Liver (tissue), 9 donors: ENCODE data around the gene PET100. TPM values are rescaled to one million over a fixed set of nuclear protein-coding genes. Genes with fewer than 3 reads are reported as not detected.

Experiments
- DNase-seq: peaks from one replicate; pipeline ENCODE4 v3.0.0-alpha.2; 2017; ENCODE audit warnings: low spot score
- H3K27ac ChIP-seq, 2 donors: one replicate each; pipeline ENCODE4 v1.7.0; 2013; ENCODE audit warnings: inconsistent platforms in 2 of 2, low read length in 2 of 2, control low read depth in 1 of 2, low read depth in 1 of 2, mild to moderate bottlenecking in 1 of 2
- H3K27me3 ChIP-seq, 4 donors: one replicate each; pipeline versions ENCODE4 v1.6.1 to v1.7.0; 2013; ENCODE audit warnings: low read length in 3 of 4, inconsistent platforms in 1 of 4, mild to moderate bottlenecking in 1 of 4, moderate library complexity in 1 of 4; ENCODE audit not compliant: control insufficient read depth in 4 of 4, insufficient read depth in 4 of 4
- H3K36me3 ChIP-seq, 4 donors: one replicate each; pipeline versions ENCODE4 v1.6.1 to v1.7.0; 2013; ENCODE audit warnings: low read length in 3 of 4, mild to moderate bottlenecking in 3 of 4, low read depth in 1 of 4, moderate library complexity in 1 of 4; ENCODE audit not compliant: control insufficient read depth in 4 of 4, insufficient read depth in 3 of 4
- H3K4me1 ChIP-seq, 4 donors: one replicate each; pipeline versions ENCODE4 v1.6.1 to v1.7.0; 2013; ENCODE audit warnings: low read length in 3 of 4, mild to moderate bottlenecking in 3 of 4, moderate library complexity in 1 of 4; ENCODE audit not compliant: control insufficient read depth in 4 of 4, insufficient read depth in 4 of 4
- H3K4me3 ChIP-seq, 3 donors: one replicate each; pipeline versions ENCODE4 v1.6.1 to v1.7.0; 2013; ENCODE audit warnings: low read length in 3 of 3, control low read depth in 1 of 3, low read depth in 1 of 3, mild to moderate bottlenecking in 1 of 3
- H3K9ac ChIP-seq, 2 donors: one replicate each; pipeline ENCODE4 v1.7.0; 2013; ENCODE audit warnings: low read length in 2 of 2, mild to moderate bottlenecking in 2 of 2, moderate library complexity in 2 of 2, control low read depth in 1 of 2, low read depth in 1 of 2
- H3K9me3 ChIP-seq, 4 donors: one replicate each; pipeline versions ENCODE4 v1.6.1 to v1.7.0; 2013; ENCODE audit warnings: low read length in 3 of 4; ENCODE audit not compliant: control insufficient read depth in 4 of 4
- GABPA ChIP-seq, 2 donors: IDR thresholded peaks in 1 of 2; conservative IDR thresholded peaks in 1 of 2; 2 replicates each; pipeline ENCODE4 v1.6.1; 2016; ENCODE audit warnings: antibody characterized with exemption in 2 of 2, mild to moderate bottlenecking in 1 of 2, moderate library complexity in 1 of 2
- HNF4A ChIP-seq, 2 donors: conservative IDR thresholded peaks; 2 replicates each; pipeline ENCODE4 v1.6.1; 2016; ENCODE audit warnings: antibody characterized with exemption in 2 of 2, mild to moderate bottlenecking in 2 of 2
- NR2F2 ChIP-seq: IDR thresholded peaks from 2 replicates; pipeline ENCODE4 v1.6.1; 2016; ENCODE audit warnings: antibody characterized with exemption
- RXRA ChIP-seq, 2 donors: IDR thresholded peaks; 2 replicates each; pipeline ENCODE4 v1.6.1; 2017 to 2018; ENCODE audit warnings: antibody characterized with exemption in 2 of 2, mild to moderate bottlenecking in 1 of 2
- TAF1 ChIP-seq: conservative IDR thresholded peaks from 2 replicates; pipeline ENCODE4 v1.6.1; 2016; ENCODE audit warnings: antibody characterized with exemption, mild to moderate bottlenecking
- YY1 ChIP-seq: IDR thresholded peaks from 2 replicates; pipeline ENCODE4 v1.6.1; 2016; ENCODE audit warnings: antibody characterized with exemption, mild to moderate bottlenecking
- WGBS: extraction: QIAGEN DNeasy Blood & Tissue Kit; methylation state at CpG from one replicate; pipeline ENCODE4 v1.1.7; 2013; 5-methylcytosine and 5-hydroxymethylcytosine counted together
- polyA plus RNA-seq, 2 donors: library from polyadenylated mRNA; stranded (reverse) in 1 of 2; unstranded in 1 of 2; fragments of 200-250 nt in 1 of 2; fragments of >200 nt in 1 of 2; fragmentation: Nextera tagmentation in 1 of 2; extraction: Ambion mirVana in 1 of 2; gene quantifications; one replicate each; pipeline versions ENCODE4 v1.2.1 to v1.2.3, GENCODE V29; 2013 to 2015
- total RNA-seq, 2 donors: library from RNA; depleted of rRNA; stranded (reverse); fragments of >200 nt; gene quantifications; one replicate each; pipeline ENCODE4 v1.2.3, GENCODE V29; 2014
- TF ChIP-seq, protein P1 (sequence below): fragments of 150-350 bp; IDR thresholded peaks from 2 replicates; pipeline ENCODE4 v1.5.1; 2017; ENCODE audit warnings: improper control_type of control experiment, low read depth, low read length; ENCODE audit not compliant: missing input control
- TF ChIP-seq, protein P2 (sequence below): IDR thresholded peaks from 2 replicates; pipeline ENCODE4 v1.6.1; 2016; ENCODE audit warnings: antibody characterized with exemption, mild to moderate bottlenecking
- donor health status: healthy.
- donor health status: healthy.
- donor health status: healthy.
- donor health status: healthy.
- donor health status: healthy.

PET100 gene
- total and polyA plus RNA-seq, 4 donors = 4.8 to 225 (median 26.7) TPM

GRCh38 chr19:7674010-7675005 is 44.7 kb downstream of the PET100 start:
- TF ChIP-seq RXRA (IDR thresholded peaks at IDR 0.05) (no peak), HNF4A (conservative IDR thresholded peaks at IDR 0.05) (peak in 1 of 2 donors; percentile 4)
- Histone ChIP-seq H3K9me3 (no peaks in the 10 kb centered on the region), H3K27me3 (peaks cover 0 to 4% (median 0%) of the 10 kb centered on the region in 4 donors), H3K27ac (no peak overlapping the region), H3K36me3 (no peaks in the 10 kb centered on the region), H3K4me3 (no peak overlapping the region), H3K4me1 (peaks cover 0 to 6% (median 3%) of the 10 kb centered on the region in 4 donors), H3K9ac (no peak overlapping the region)
- WGBS = 53% methylated on average over 21 of the region's 21 CpGs
- peak; percentile 65 for DNase-seq

GRCh38 chr19:7676376-7676775 is 46.8 kb downstream of the PET100 start:
- Histone ChIP-seq H3K36me3 (no peaks in the 10 kb centered on the region), H3K9ac (no peak overlapping the region), H3K27me3 (no peaks in the 10 kb centered on the region), H3K9me3 (no peaks in the 10 kb centered on the region), H3K27ac (peak overlapping the region in 1 of 2 donors; percentile 41), H3K4me1 (peaks cover 2 to 20% (median 9%) of the 10 kb centered on the region in 4 donors), H3K4me3 (no peak overlapping the region)
- 56% methylated on average over 7 of the region's 7 CpGs for WGBS
- DNase-seq = no peak
- no peak for TF ChIP-seq TAF1
- TF ChIP-seq YY1 = no peak
- TF ChIP-seq NR2F2 = no peak
- TF ChIP-seq GABPA (IDR thresholded peaks at IDR 0.05 in 1 of 2, conservative IDR thresholded peaks at IDR 0.05 in 1 of 2) = no peak
- TF ChIP-seq, protein P1, sequence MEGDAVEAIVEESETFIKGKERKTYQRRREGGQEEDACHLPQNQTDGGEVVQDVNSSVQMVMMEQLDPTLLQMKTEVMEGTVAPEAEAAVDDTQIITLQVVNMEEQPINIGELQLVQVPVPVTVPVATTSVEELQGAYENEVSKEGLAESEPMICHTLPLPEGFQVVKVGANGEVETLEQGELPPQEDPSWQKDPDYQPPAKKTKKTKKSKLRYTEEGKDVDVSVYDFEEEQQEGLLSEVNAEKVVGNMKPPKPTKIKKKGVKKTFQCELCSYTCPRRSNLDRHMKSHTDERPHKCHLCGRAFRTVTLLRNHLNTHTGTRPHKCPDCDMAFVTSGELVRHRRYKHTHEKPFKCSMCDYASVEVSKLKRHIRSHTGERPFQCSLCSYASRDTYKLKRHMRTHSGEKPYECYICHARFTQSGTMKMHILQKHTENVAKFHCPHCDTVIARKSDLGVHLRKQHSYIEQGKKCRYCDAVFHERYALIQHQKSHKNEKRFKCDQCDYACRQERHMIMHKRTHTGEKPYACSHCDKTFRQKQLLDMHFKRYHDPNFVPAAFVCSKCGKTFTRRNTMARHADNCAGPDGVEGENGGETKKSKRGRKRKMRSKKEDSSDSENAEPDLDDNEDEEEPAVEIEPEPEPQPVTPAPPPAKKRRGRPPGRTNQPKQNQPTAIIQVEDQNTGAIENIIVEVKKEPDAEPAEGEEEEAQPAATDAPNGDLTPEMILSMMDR = no peak

DNA sequence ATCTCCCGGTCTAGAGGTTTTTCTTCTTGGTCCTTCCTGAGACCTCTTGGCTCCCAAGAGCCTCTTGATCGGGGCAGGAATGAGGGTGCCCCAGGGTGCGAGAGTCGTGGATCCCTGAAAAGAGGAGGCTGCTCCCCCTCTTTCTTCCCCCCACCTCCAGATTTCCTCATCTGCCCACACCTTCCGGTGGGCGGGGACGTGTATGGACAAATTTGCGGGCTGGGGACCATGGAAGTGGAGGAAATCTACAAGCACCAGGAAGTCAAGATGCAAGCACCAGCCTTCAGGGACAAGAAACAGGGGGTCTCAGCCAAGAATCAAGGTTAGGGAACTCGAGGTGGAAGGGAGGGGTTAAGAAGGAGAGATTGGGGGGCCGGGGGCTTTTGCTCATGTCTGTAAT is 47.3 kb downstream of the PET100 start, which contains the start of gene MCEMP1:
Gene MCEMP1, plus strand, starts transcription at position 237 of the 400 bp plus-strand sequence. Its CDS starts 31 bp downstream, at position 268.
- Histone ChIP-seq H3K9ac (no peak within 1 kb of the TSS), H3K4me1 (peaks cover 2 to 24% (median 11%) of the 10 kb centered on the region in 4 donors), H3K36me3 (no peaks in the 10 kb centered on the region), H3K9me3 (no peaks in the 10 kb centered on the region), H3K27ac (peak within 1 kb of the TSS in 1 of 2 donors; percentile 41), H3K27me3 (no peaks in the 10 kb centered on the region), H3K4me3 (no peak within 1 kb of the TSS)
- no peak for DNase-seq
- TF ChIP-seq, protein P2, sequence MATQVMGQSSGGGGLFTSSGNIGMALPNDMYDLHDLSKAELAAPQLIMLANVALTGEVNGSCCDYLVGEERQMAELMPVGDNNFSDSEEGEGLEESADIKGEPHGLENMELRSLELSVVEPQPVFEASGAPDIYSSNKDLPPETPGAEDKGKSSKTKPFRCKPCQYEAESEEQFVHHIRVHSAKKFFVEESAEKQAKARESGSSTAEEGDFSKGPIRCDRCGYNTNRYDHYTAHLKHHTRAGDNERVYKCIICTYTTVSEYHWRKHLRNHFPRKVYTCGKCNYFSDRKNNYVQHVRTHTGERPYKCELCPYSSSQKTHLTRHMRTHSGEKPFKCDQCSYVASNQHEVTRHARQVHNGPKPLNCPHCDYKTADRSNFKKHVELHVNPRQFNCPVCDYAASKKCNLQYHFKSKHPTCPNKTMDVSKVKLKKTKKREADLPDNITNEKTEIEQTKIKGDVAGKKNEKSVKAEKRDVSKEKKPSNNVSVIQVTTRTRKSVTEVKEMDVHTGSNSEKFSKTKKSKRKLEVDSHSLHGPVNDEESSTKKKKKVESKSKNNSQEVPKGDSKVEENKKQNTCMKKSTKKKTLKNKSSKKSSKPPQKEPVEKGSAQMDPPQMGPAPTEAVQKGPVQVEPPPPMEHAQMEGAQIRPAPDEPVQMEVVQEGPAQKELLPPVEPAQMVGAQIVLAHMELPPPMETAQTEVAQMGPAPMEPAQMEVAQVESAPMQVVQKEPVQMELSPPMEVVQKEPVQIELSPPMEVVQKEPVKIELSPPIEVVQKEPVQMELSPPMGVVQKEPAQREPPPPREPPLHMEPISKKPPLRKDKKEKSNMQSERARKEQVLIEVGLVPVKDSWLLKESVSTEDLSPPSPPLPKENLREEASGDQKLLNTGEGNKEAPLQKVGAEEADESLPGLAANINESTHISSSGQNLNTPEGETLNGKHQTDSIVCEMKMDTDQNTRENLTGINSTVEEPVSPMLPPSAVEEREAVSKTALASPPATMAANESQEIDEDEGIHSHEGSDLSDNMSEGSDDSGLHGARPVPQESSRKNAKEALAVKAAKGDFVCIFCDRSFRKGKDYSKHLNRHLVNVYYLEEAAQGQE = no peak
- 44% methylated on average over 10 of the region's 10 CpGs for WGBS
